GM23338 (cell line): ENCODE results near the gene MBD1. TPM values are rescaled to one million over a fixed set of nuclear protein-coding genes. Genes with fewer than 3 reads are reported as not detected.

Source experiments
- ATAC-seq: fragments of 200-7000 bp; cut with Tn5 transposase; 3 replicates; pipeline ENCODE4 v1.9.1; 2020
- DNase-seq: peaks from one replicate; pipeline ENCODE4 v3.0.0-alpha.2; 2015; ENCODE audit warnings: low spot score
- H2AFZ ChIP-seq: fragments of 200-600 bp; sonication (generic); 2 replicates; pipeline ENCODE4 v1.8.0; 2016; ENCODE audit warnings: antibody characterized with exemption, mild to moderate bottlenecking, moderate library complexity
- H3F3A ChIP-seq: fragments of 200-600 bp; sonication (generic); replicated peaks from 2 replicates; pipeline ENCODE4 v1.8.0; 2017; ENCODE audit warnings: antibody characterized with exemption, mixed run types, low read depth
- H3K27ac ChIP-seq: fragments of 200-600 bp; sonication (generic); 2 replicates; pipeline ENCODE4 v1.6.1; 2016; ENCODE audit warnings: low read depth
- H3K27me3 ChIP-seq: fragments of 200-600 bp; sonication (generic); 2 replicates; pipeline ENCODE4 v1.8.0; 2016; ENCODE audit warnings: mild to moderate bottlenecking, mixed run types, moderate library complexity; ENCODE audit not compliant: insufficient read depth
- H3K36me3 ChIP-seq: fragments of 200-600 bp; sonication (generic); 2 replicates; pipeline ENCODE4 v1.8.0; 2016; ENCODE audit warnings: mild to moderate bottlenecking; ENCODE audit not compliant: insufficient read depth
- H3K4me1 ChIP-seq: fragments of 200-600 bp; sonication (generic); 2 replicates; pipeline ENCODE4 v1.8.0; 2016; ENCODE audit warnings: mild to moderate bottlenecking, moderate library complexity; ENCODE audit not compliant: insufficient read depth
- H3K4me2 ChIP-seq: fragments of 200-600 bp; sonication (generic); 2 replicates; pipeline ENCODE4 v1.7.1; 2017; ENCODE audit warnings: mixed run types
- H3K4me3 ChIP-seq: fragments of 200-600 bp; sonication (generic); 2 replicates; pipeline ENCODE4 v1.6.1; 2016; ENCODE audit warnings: mixed run types
- H3K79me2 ChIP-seq: fragments of 200-600 bp; sonication (generic); replicated peaks from 2 replicates; pipeline ENCODE4 v1.8.0; 2017; ENCODE audit warnings: mild to moderate bottlenecking; ENCODE audit not compliant: insufficient read depth
- H3K9me2 ChIP-seq: fragments of 200-600 bp; sonication (generic); 2 replicates; pipeline ENCODE4 v1.8.0; 2017; ENCODE audit not compliant: insufficient read depth
- H4K20me1 ChIP-seq: fragments of 200-600 bp; sonication (generic); replicated peaks from 2 replicates; pipeline ENCODE4 v1.8.0; 2017; ENCODE audit warnings: mild to moderate bottlenecking; ENCODE audit not compliant: insufficient read depth
- H3K27ac Mint-ChIP-seq: 2 replicates; pipeline ENCODE4 v1.8.0; 2020; ENCODE audit warnings: inconsistent platforms, mild to moderate bottlenecking, moderate library complexity, mixed read lengths
- H3K27me3 Mint-ChIP-seq: 3 replicates; pipeline ENCODE4 v1.8.0; 2022; ENCODE audit warnings: low read depth, mild to moderate bottlenecking, moderate library complexity, mixed read lengths, inconsistent platforms; ENCODE audit not compliant: insufficient read depth, poor library complexity
- H3K36me3 Mint-ChIP-seq: 3 replicates; pipeline ENCODE4 v1.8.0; 2021; ENCODE audit warnings: low read depth, mild to moderate bottlenecking, inconsistent platforms, moderate library complexity, mixed read lengths
- H3K4me1 Mint-ChIP-seq: 3 replicates; pipeline ENCODE4 v1.8.0; 2020; ENCODE audit warnings: mild to moderate bottlenecking, inconsistent platforms, mixed read lengths
- H3K4me3 Mint-ChIP-seq: 3 replicates; pipeline ENCODE4 v1.8.0; 2021; ENCODE audit warnings: moderate library complexity, mild to moderate bottlenecking, inconsistent platforms, mixed read lengths
- H3K9me3 Mint-ChIP-seq: 3 replicates; pipeline ENCODE4 v1.8.0; 2020; ENCODE audit warnings: moderate library complexity, mild to moderate bottlenecking, inconsistent platforms, mixed read lengths
- ETS1 ChIP-seq: IDR thresholded peaks from 2 replicates; pipeline ENCODE4 v1.6.1; 2016; ENCODE audit warnings: antibody characterized with exemption
- EZH2 ChIP-seq: fragments of 200-600 bp; sonication (generic); IDR thresholded peaks from one replicate; pipeline ENCODE4 v1.8.0; 2017; ENCODE audit warnings: antibody characterized with exemption, mild to moderate bottlenecking, low read depth; ENCODE audit not compliant: unreplicated experiment
- EZH2phosphoT487 ChIP-seq: fragments of 200-600 bp; sonication (generic); IDR thresholded peaks from one replicate; pipeline ENCODE4 v1.8.1; 2018; ENCODE audit warnings: antibody characterized with exemption; ENCODE audit not compliant: unreplicated experiment
- NANOG ChIP-seq: IDR thresholded peaks from 2 replicates; pipeline ENCODE4 v1.6.1; 2016; ENCODE audit warnings: antibody characterized with exemption, borderline replicate concordance
- POLR2AphosphoS5 ChIP-seq: IDR thresholded peaks from 2 replicates; pipeline ENCODE4 v1.6.1; 2016; ENCODE audit warnings: antibody characterized with exemption, low read depth
- REST ChIP-seq: IDR thresholded peaks from one replicate; pipeline ENCODE4 v1.6.1; 2018; ENCODE audit warnings: antibody characterized with exemption; ENCODE audit not compliant: unreplicated experiment
- STAT1 ChIP-seq: IDR thresholded peaks from one replicate; pipeline ENCODE4 v1.6.1; 2016; ENCODE audit warnings: antibody characterized with exemption; ENCODE audit not compliant: unreplicated experiment
- ZNF114 ChIP-seq: fragments of 250-450 bp; sonication (Bioruptor Pico); IDR thresholded peaks from 2 replicates; pipeline ENCODE4 v1.5.0; 2020; ENCODE audit warnings: mild to moderate bottlenecking, moderate library complexity
- ZNF331 ChIP-seq: fragments of 250-450 bp; sonication (Bioruptor Pico); IDR thresholded peaks from 2 replicates; pipeline ENCODE4 v1.5.0; 2020; ENCODE audit warnings: low read depth, mild to moderate bottlenecking, moderate library complexity
- ZNF462 ChIP-seq: fragments of 250-450 bp; sonication (Bioruptor Pico); IDR thresholded peaks from 2 replicates; pipeline ENCODE4 v1.5.0; 2020; ENCODE audit warnings: mild to moderate bottlenecking, moderate library complexity
- polyA plus RNA-seq: library from polyadenylated mRNA; unstranded; fragments of >200 nt; fragmentation: Nextera tagmentation; extraction: Ambion mirVana; gene quantifications from 2 replicates; pipeline ENCODE4 v1.2.1, GENCODE V29; 2016
- total RNA-seq: library from RNA; depleted of rRNA; stranded (reverse); fragments of >200 nt; shearing (Covaris generic); gene quantifications from 2 replicates; pipeline ENCODE4 v1.2.3, GENCODE V29; 2014

The MBD1 gene
- total and polyA plus RNA-seq, 2 experiments from 2014 or later, result 17.0 to 43.5 TPM

- ATAC-seq (peak; percentile 29), DNase-seq (peak; percentile 21)
- Histone ChIP-seq H3K4me2 (peak overlapping the region; percentile 69), H3K36me3 (no peaks in the 10 kb centered on the region), H3K27ac (no peak overlapping the region), H3F3A (no peaks in the 10 kb centered on the region), H4K20me1 (no peaks in the 10 kb centered on the region), H3K4me1 (peaks cover 5% of the 10 kb centered on the region; the same call in 1 of the 2 replicates), H3K4me3 (peak overlapping the region; percentile 59), H3K9me2 (no peaks in the 10 kb centered on the region), H3K79me2 (no peaks in the 10 kb centered on the region), H3K27me3 (peaks cover 51% of the 10 kb centered on the region), H2AFZ (peak overlapping the region; percentile 77; the same call in 1 of the 2 replicates)
- TF ChIP-seq EZH2phosphoT487, result no peak
- no peak for TF ChIP-seq ZNF331 (CRISPR knock-in tag)
- H3K27ac Mint-ChIP-seq, result no peak overlapping the region
- peaks cover 4% of the 10 kb centered on the region; the same call in 1 of the 3 replicates for H3K9me3 Mint-ChIP-seq
- H3K27me3 Mint-ChIP-seq, result peaks cover 11% of the 10 kb centered on the region
- no peaks in the 10 kb centered on the region for H3K36me3 Mint-ChIP-seq
- H3K4me3 Mint-ChIP-seq, result peak overlapping the region; percentile 79; the same call in 2 of the 3 replicates
- H3K4me1 Mint-ChIP-seq, result no peaks in the 10 kb centered on the region
Measured at GRCh38 chr18:50306944-50307343, 25.6 kb upstream of the MBD1 start.

- Histone ChIP-seq H3K4me2 (no peak overlapping the region), H3K9me2 (no peaks in the 10 kb centered on the region), H3K4me1 (no peaks in the 10 kb centered on the region), H4K20me1 (no peaks in the 10 kb centered on the region), H3K36me3 (no peaks in the 10 kb centered on the region), H3K4me3 (no peak overlapping the region), H3K27me3 (peaks cover 57% of the 10 kb centered on the region), H3K27ac (no peak overlapping the region), H2AFZ (no peak overlapping the region), H3F3A (no peaks in the 10 kb centered on the region), H3K79me2 (no peaks in the 10 kb centered on the region)
- Mint-ChIP-seq H3K4me3 (no peak overlapping the region), H3K9me3 (0 out of 3 replicates have a peak, but pooled peaks cover 4% of the 10 kb centered on the region), H3K27me3 (peaks cover 14% of the 10 kb centered on the region), H3K36me3 (no peaks in the 10 kb centered on the region), H3K27ac (no peak overlapping the region), H3K4me1 (0 out of 3 replicates have a peak, but pooled peaks cover 2% of the 10 kb centered on the region)
- DNase-seq (no peak), ATAC-seq (no peak)
- TF ChIP-seq ETS1 (no peak), STAT1 (no peak), NANOG (no peak), EZH2 (no peak), ZNF462 (CRISPR knock-in tag) (no peak), EZH2phosphoT487 (no peak), ZNF331 (CRISPR knock-in tag) (no peak), REST (no peak), ZNF114 (CRISPR knock-in tag) (no peak), POLR2AphosphoS5 (no peak)
Measured at GRCh38 chr18:50301074-50301473, 19.8 kb upstream of the MBD1 start.
